ENCODE results near the gene QRSL1.
A peak's percentile ranks its signal among the peaks of the same experiment; 100 is the strongest.

QRSL1 gene

GRCh38 chr6:106617857-106618256, 11.5 kb upstream of the QRSL1 start:
- in situ Hi-C loops (cut with HindIII; ENCODE audit: low pct_ligation_motif_present, low sequenced_read_pairs): no loop called here
- Histone ChIP-seq H3K27ac (no peak overlapping the region), H3K27me3 (replicated peaks) (no peaks in the 10 kb centered on the region), H3K36me3 (replicated peaks) (no peaks in the 10 kb centered on the region), H3K4me3 (ENCODE audit: low read depth, low read length) (no peak overlapping the region)
- no peak for DNase-seq
- TF ChIP-seq, protein P1, sequence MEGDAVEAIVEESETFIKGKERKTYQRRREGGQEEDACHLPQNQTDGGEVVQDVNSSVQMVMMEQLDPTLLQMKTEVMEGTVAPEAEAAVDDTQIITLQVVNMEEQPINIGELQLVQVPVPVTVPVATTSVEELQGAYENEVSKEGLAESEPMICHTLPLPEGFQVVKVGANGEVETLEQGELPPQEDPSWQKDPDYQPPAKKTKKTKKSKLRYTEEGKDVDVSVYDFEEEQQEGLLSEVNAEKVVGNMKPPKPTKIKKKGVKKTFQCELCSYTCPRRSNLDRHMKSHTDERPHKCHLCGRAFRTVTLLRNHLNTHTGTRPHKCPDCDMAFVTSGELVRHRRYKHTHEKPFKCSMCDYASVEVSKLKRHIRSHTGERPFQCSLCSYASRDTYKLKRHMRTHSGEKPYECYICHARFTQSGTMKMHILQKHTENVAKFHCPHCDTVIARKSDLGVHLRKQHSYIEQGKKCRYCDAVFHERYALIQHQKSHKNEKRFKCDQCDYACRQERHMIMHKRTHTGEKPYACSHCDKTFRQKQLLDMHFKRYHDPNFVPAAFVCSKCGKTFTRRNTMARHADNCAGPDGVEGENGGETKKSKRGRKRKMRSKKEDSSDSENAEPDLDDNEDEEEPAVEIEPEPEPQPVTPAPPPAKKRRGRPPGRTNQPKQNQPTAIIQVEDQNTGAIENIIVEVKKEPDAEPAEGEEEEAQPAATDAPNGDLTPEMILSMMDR (IDR thresholded peaks at IDR 0.05; ENCODE audit: low read depth, low read length, missing control alignments): no peak

- Histone ChIP-seq H3K4me3 (ENCODE audit: low read depth, low read length) (no peak overlapping the region), H3K27me3 (replicated peaks) (no peaks in the 10 kb centered on the region), H3K36me3 (replicated peaks) (no peaks in the 10 kb centered on the region), H3K27ac (no peak overlapping the region)
- in situ Hi-C loops (cut with HindIII; ENCODE audit: low pct_ligation_motif_present, low sequenced_read_pairs): no loop called here
- TF ChIP-seq, protein P1 (IDR thresholded peaks at IDR 0.05; ENCODE audit: low read depth, low read length, missing control alignments): no peak
- no peak for DNase-seq
Observed at GRCh38 chr6:106618324-106618723, 11.1 kb upstream of the QRSL1 start.

GRCh38 chr6:106619223-106619622, 10.2 kb upstream of the QRSL1 start:
- no peak for DNase-seq
- in situ Hi-C loops (cut with HindIII; ENCODE audit: low pct_ligation_motif_present, low sequenced_read_pairs): no loop called here
- Histone ChIP-seq H3K27me3 (replicated peaks) (no peaks in the 10 kb centered on the region), H3K36me3 (replicated peaks) (no peaks in the 10 kb centered on the region), H3K27ac (no peak overlapping the region), H3K4me3 (ENCODE audit: low read depth, low read length) (no peak overlapping the region)
- TF ChIP-seq, protein P1 (IDR thresholded peaks at IDR 0.05; ENCODE audit: low read depth, low read length, missing control alignments): no peak

DNA sequence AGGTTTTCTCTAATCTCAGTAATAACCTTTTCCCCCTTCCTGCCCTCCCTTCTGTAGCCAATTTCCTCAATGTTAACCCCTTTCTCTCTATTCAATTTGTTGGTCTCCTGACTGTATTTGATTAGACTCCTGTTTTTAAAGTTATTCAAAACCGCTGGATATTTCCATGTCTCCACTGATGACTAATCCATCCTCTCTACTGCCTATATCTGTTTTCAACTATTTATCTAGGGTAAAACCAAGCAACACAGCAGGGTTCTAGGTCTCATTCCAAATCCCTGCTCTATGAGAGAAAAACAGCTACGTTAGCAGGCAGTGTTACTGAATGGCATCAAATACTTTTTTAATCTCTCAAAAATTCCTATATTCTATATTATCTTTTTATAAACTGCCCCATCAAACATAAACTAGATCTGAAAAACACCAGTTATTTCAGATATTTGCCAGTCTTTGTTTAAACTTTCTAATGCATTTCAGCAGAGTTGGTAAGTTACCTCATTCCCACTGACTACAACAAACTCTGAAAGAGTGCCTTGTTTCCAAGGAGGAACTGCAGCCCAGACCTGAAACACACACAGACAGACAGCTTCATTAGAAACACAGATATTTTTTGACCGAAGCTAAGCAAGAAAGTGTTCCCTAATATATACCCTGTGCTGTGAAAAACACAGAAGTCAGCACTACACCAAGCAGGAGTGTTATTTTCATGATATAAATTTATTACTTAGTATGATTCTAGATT, 8.3 kb upstream of the QRSL1 start:
- no peak overlapping the region for H3K4me3 ChIP-seq (ENCODE audit: low read depth, low read length)
- in situ Hi-C loops (cut with HindIII; ENCODE audit: low pct_ligation_motif_present, low sequenced_read_pairs): no loop called here
- no peaks in the 10 kb centered on the region for H3K27me3 ChIP-seq (replicated peaks)
- TF ChIP-seq, protein P1 (IDR thresholded peaks at IDR 0.05; ENCODE audit: low read depth, low read length, missing control alignments): no peak
- DNase-seq: peak; percentile 76
- peak overlapping the region; percentile 64 for H3K27ac ChIP-seq
- no peaks in the 10 kb centered on the region for H3K36me3 ChIP-seq (replicated peaks)

DNA sequence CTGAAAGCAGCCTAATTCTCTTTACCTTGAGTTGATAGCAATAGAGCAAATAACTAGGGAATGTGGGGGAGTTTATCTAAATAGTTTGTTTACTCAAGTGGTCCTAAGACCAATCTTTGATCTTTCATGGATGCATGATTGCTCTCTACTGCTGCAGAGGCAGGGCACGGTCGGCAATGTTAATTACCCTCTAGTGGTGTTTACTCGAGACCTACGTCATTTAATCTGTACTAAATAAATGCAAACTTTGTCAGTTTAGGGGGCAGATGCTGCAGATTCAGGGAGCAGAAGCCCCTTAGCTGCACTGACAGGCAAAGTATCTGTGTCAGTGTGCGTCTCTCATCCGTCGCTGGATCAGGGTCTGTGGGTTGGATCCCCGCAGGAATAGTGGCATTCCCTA, 7.0 kb upstream of the QRSL1 start:
- in situ Hi-C loops (cut with HindIII; ENCODE audit: low pct_ligation_motif_present, low sequenced_read_pairs): no loop called here
- Histone ChIP-seq H3K4me3 (ENCODE audit: low read depth, low read length) (no peak overlapping the region), H3K27me3 (replicated peaks) (no peaks in the 10 kb centered on the region), H3K36me3 (replicated peaks) (no peaks in the 10 kb centered on the region), H3K27ac (no peak overlapping the region)
- TF ChIP-seq, protein P1 (IDR thresholded peaks at IDR 0.05; ENCODE audit: low read depth, low read length, missing control alignments): no peak
- DNase-seq: no peak

DNA sequence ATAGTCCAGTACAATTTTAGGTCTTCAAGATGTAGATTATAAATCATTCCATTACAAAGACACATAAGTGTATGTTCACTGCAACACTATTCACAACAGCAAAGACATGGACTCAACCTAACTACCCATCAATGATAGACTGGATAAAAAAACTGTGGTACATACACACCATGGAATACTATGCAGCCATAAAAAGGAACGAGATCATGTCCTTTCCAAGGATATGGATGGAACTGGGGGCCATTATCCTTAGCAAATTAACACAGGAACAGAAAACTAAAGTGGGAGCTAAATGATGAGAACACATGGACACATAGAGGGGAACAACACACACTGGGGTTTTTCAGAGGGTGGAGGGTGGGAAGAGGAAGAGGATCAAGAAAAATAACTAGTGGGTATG, 6.3 kb upstream of the QRSL1 start:
- TF ChIP-seq, protein P1 (IDR thresholded peaks at IDR 0.05; ENCODE audit: low read depth, low read length, missing control alignments): no peak

More for the DNA sequence above, 6.3 kb upstream of the QRSL1 start:
- Histone ChIP-seq H3K27ac (no peak overlapping the region), H3K27me3 (replicated peaks) (no peaks in the 10 kb centered on the region), H3K36me3 (replicated peaks) (no peaks in the 10 kb centered on the region), H3K4me3 (ENCODE audit: low read depth, low read length) (no peak overlapping the region)
- in situ Hi-C loops (cut with HindIII; ENCODE audit: low pct_ligation_motif_present, low sequenced_read_pairs): no loop called here
- DNase-seq: no peak
